Left ventricle myocardium superior (tissue), 1 donor: ENCODE measurements around the gene POLR2J2. TPM values are rescaled to one million over a fixed set of nuclear protein-coding genes. Genes with fewer than 3 reads are reported as not detected.
"Not testable (repeated sequence)": the region's sequence is repeated elsewhere in the genome, so short reads cannot be mapped to it uniquely, and the experiment has no call there.

Experiments used
- ATAC-seq: fragments of 200-7000 bp; cut with Tn5 transposase; one replicate; pipeline ENCODE4 v1.9.1; 2020; ENCODE audit warnings: mild to moderate bottlenecking, moderate library complexity
- DNase-seq: peaks from one replicate; pipeline ENCODE4 v3.0.0-alpha.2; 2020
- intact Hi-C: fragments of 100-400 bp; cut with micrococcal nuclease; formaldehyde crosslinking; loops from one replicate; pipeline ENCODE4 v1.11.0; 2022
- long read RNA-seq: library from polyadenylated mRNA; unstranded; transcript quantifications from one replicate; pipeline ENCODE4 v2.0.0, GENCODE V29; 2021
- total RNA-seq: library from RNA; stranded (reverse); fragmentation: NEBNext Ultra II Directional; extraction: Animal tissue kit (Norgen Biotek cat#: 25700); gene quantifications from one replicate; pipeline ENCODE4 v1.2.1, GENCODE V29; 2021
- donor health status: DM: no; HTN: yes; CAD: no; lungs with severe emphysema.

The POLR2J2 gene
- 3.4 TPM for total RNA-seq
- long read RNA-seq: 0 reads

- intact Hi-C loops: not testable (repeated sequence)
- DNase-seq (peak; percentile 90), ATAC-seq (peak; percentile 91)
Observed at GRCh38 chr7:102671166-102671955, at the start of gene POLR2J2. Gene POLR2J2 (minus strand): TSS chr7:102671663. CDS start chr7:102671601, 62 bp downstream.

DNA sequence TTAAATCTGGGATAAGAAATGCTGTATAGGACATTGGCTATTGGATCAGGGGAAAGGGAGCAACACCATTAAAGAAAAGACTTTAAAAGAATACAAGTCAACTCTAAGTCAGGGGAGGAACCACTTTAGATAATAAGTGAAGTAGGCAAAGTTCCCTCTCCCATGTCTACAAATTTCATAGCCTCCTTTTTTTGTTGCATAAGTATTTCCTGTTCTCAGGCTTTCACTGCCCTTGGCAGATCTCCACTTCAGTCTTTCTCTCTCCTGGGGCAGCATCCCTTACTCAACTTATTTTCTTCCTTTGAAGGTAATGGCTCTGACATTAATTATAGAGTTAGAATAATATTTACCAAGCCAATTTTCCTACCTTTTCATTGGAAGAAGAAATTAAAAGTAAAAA lies 47.0 kb upstream of the POLR2J2 start:
- ATAC-seq, intact Hi-C loops: not testable (repeated sequence)

GRCh38 chr7:102715718-102716117 lies 44.3 kb upstream of the POLR2J2 start:
- ATAC-seq, DNase-seq, intact Hi-C loops: not testable (repeated sequence)

More for the DNA sequence above, 47.0 kb upstream of the POLR2J2 start:
- DNase-seq: not testable (repeated sequence)

DNA sequence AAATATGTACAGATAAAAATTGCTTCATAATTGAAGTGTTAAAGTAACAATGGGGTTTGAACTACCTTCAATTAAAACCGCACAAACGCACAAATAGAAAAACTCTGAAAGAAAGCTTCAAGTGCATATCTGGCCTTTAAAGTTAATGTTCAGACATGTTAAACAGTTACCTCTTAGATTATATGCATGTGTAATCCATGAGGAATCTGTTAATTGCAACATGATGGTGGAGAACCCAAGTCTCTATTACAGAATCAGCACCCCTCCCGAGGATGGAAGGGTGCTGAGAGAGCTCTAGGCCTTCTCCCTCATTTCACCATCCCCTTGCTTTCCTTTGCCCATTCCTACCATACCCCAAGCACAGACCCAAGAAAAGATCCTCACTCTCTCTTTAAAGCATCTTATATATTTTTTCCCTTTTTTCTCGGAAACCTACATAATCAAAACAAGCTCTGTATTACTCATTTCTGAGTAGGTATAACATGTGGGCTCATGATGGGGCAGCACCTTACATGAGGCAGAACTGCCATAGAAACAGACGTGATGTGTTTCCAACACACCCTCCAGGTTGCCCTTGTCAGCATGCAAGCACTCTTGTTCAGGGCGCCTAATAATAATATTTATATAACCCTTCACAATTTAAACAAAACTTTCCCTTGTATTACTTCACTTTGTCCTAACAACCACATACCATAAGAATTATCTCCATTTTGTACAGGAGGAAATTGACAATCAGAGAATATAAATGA lies 43.5 kb upstream of the POLR2J2 start:
- intact Hi-C loops, DNase-seq, ATAC-seq: not testable (repeated sequence)

DNA sequence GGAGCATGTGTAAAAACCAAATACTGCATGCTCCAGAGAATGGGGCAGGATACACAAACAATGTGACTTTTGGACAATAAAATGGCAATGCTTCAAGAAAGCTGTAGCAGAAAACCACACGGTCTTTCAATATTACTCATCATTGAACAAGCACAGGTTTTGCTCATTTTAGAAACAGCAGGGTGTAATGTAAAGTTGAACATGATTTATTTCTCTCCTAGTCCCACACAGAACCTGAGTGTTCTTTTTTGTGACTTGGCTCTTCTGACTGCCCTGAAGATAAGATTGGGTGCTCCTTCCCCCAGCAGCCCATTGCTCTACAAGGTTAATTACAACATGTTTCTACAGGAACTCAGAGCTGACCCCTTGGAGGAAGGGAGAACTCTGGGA lies 42.2 kb upstream of the POLR2J2 start:
- intact Hi-C loops, ATAC-seq, DNase-seq: not testable (repeated sequence)

GRCh38 chr7:102713011-102713690 lies 41.7 kb upstream of the POLR2J2 start:
- not testable (repeated sequence) for ATAC-seq

GRCh38 chr7:102698962-102699750 lies 27.7 kb upstream of the POLR2J2 start:
- ATAC-seq, DNase-seq, intact Hi-C loops: not testable (repeated sequence)

More at GRCh38 chr7:102713011-102713690, 41.7 kb upstream of the POLR2J2 start:
- intact Hi-C loops, DNase-seq: not testable (repeated sequence)

DNA sequence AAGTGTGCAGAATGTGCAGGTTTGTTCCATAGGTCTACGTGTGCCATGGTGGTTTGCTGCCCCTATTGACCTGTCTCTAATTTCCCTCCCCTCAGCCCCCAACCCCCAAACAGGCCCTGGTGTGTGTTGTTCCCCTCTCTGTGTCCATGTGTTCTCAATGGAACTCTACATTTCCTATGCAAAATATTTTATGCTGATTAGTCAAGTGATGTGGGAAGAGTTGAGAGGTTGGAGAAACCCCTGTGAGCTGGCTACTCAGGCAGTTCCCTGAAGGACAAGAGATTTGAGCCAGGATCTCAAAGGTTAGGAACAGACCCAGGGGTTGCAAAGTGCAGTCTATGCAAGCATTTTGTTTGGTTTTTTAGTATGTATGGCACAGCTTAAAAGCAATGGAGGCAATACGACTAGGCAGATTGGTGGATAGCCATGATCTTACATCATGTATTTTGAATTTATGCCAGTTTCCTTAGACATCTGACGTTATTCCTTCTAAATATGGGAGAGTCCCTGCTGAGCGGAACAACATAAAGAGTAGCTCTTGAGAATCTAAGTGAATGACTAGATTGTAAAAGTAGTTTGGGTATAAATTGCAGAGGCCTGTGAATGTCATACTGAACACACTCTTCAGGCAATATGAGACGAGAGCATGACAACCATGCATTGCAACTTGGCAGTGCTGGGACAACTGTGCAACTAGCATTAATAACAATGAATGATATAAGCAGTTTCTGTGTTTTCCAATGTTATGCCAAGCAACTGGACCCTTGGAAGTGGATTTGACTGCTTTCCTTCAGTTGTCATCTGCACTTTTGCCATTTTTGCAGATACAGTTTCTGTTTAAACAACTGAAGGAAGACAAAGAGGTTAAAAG lies 26.4 kb upstream of the POLR2J2 start:
- intact Hi-C loops, ATAC-seq, DNase-seq: not testable (repeated sequence)

- intact Hi-C loops, ATAC-seq, DNase-seq: not testable (repeated sequence)
Observed at GRCh38 chr7:102696009-102696408, 24.5 kb upstream of the POLR2J2 start.

DNA sequence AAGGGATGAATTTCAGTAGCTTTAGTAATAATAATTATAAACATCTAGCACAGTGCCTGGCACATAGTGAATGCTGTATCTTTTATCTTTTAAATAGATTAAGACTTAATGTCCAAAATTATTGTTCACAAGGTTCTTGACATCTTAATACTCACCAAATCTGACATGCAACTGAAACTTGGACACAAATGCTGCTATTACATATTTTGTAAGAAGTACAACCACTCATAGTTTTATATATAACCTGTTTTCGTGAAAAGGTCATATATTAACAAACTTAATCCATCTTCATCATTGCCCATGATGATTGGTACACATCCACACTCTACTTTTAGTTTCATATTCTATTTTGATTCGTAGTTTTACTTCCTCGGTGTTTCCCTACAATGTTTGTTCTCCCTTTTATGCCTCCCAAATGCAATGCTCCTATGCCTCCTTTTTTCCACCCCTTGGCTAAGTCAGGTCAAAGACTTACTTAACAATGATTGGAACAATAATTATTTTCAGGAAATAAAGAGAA lies 23.6 kb upstream of the POLR2J2 start:
- DNase-seq, intact Hi-C loops, ATAC-seq: not testable (repeated sequence)

DNA sequence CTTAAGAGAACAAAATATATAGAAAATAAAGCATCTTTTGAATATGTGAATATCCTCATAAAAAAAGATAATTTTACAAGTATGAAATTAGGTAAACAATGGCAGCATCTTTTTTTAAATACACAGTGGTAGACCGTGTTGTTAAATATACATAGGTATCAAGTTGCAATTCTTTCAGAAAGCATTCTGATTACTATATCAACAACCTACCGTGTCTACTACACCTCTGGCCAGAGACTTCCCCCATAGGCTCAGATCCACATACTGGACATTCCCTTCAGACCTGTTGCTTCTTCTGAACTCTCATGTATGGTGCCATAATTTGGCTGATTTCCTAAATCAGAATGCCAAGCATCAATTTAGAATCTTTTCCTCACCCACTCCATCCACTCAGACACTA lies 22.5 kb upstream of the POLR2J2 start:
- DNase-seq, ATAC-seq, intact Hi-C loops: not testable (repeated sequence)

DNA sequence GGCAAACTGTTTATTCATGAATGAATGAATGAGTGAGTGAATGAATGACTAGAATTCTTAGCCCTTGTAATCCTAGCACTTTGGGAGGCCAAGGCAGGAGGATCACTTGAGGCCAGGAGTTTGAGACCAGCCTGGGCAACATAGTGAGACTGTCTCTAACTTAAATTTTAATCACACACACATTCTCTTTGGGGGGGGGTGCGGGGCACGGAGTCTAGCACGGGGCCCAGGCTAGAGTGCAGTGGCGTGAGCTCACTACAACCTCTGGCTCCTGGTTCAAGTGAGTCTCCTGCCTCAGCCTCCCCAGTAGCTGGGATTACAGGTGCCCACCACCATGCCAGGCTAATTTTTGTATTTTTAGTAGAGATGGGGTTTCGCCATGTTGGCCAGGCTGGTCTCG lies 19.1 kb upstream of the POLR2J2 start:
- ATAC-seq, DNase-seq, intact Hi-C loops: not testable (repeated sequence)

- intact Hi-C loops, DNase-seq: not testable (repeated sequence)
- peak; percentile 55 for ATAC-seq
Observed at GRCh38 chr7:102689436-102690282, 18.2 kb upstream of the POLR2J2 start.

DNA sequence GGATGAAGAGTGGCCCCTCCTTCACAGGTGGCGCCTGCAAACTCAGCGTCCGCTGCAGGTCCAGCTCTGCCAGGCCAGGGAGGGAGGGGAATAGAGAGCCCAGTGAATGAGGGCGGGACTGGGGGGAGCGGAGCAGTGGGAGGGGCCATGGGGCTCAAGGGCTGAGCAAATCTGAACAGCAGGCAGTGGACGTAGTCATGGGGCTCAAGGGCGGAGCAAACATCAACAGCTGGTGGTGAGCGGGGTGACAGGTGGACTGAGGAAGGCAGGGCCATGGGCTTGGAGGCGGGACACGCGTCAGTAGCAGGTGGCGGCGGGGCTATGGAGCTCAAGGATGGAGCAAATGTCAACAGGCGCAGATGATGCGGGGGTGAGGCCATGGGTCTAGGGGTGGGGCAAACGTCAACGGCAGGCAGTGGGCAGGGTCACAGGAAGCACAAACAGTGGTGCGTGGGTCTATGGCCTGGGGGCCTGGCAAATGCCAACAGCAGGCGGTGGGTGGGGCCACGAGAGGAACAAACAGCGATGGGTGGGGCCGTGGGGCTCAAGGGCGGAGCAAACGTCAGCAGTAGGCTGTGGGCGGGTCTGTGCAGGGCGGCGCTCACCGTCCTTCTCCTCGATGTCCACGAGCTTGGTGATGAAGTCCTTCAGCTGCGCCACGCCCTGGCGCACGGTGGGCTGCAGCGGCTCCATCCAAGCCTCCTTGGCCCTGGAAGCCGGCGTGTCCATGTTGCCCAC lies 17.0 kb upstream of the POLR2J2 start:
- DNase-seq, intact Hi-C loops: not testable (repeated sequence)
- peak; percentile 93 for ATAC-seq

GRCh38 chr7:102682560-102682959 lies 11.1 kb upstream of the POLR2J2 start:
- intact Hi-C loops, ATAC-seq, DNase-seq: not testable (repeated sequence)

GRCh38 chr7:102680780-102681179 lies 9.3 kb upstream of the POLR2J2 start:
- intact Hi-C loops, DNase-seq: not testable (repeated sequence)
- peak; percentile 19 for ATAC-seq
